ENCODE data around the gene ATXN1.

Gene ATXN1

DNA sequence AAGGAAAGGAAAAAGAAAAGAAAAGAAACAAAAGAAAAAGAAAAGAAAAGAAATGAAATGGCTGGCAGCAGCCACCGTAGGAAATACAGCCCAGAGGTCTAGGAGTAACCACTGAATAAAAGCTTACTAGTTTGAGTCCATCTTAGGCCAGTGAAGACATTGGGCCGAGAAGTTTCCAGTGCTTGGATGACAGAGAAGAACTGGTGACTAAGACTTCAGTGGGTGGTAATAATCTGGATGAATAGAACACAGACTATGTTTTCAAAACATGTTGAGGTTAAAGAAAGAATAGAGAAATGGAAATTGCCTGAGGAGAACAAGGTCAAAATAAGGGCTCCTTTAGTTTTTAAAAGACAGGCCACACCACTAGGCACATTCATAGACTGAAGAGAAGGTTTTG lies 198.8 kb downstream of the ATXN1 start:
- H3K4me3 ChIP-seq (ENCODE audit: low read depth, low read length): no peak overlapping the region
- TF ChIP-seq CTCF (IDR thresholded peaks at IDR 0.05; ENCODE audit: borderline replicate concordance, insufficient read depth, low read depth, low read length): no peak

DNA sequence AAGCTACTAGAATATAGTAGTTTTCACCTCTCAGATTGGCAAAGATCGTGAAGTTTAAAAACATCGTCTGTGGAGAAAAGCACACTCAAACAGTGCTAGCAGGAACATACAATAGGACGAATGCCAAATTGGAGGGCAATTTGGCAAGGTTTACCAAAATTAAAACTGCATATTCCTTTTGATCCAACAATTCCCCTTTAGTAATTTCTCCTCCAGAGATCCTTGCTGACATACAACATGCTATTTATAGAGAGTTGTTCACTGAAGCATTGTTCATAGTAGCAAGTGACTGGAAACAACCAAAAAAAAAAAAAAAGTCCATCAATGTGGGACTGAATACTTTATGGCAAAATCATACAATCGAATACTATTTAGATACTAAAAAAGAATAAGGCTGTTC lies 202.2 kb downstream of the ATXN1 start:
- no peak overlapping the region for H3K4me3 ChIP-seq (ENCODE audit: low read depth, low read length)
- TF ChIP-seq CTCF (IDR thresholded peaks at IDR 0.05; ENCODE audit: borderline replicate concordance, insufficient read depth, low read depth, low read length): no peak

GRCh38 chr6:16555550-16555949 lies 205.7 kb downstream of the ATXN1 start:
- no peak overlapping the region for H3K4me3 ChIP-seq (ENCODE audit: low read depth, low read length)
- TF ChIP-seq CTCF (IDR thresholded peaks at IDR 0.05; ENCODE audit: borderline replicate concordance, insufficient read depth, low read depth, low read length): no peak

DNA sequence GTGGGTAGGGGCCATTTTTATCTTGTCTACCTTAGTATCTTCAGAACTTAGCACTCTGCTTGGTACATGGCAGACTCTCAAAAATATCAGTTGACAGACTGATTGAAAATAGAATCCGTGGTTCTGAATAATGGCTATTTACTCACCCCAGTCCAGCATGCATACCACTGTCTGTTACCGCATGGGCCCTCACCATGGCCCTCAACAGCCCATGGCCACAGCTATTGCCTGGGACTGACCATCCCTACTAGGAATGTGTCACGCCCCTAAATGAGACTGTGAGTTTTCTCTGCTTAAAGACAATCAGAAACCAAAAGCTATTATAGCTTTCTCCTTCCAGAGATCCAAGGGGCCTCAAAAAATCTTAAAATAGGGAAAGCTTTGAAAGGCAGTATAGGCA lies 207.7 kb downstream of the ATXN1 start:
- no peak for TF ChIP-seq CTCF (IDR thresholded peaks at IDR 0.05; ENCODE audit: borderline replicate concordance, insufficient read depth, low read depth, low read length)
- H3K4me3 ChIP-seq (ENCODE audit: low read depth, low read length): no peak overlapping the region

DNA sequence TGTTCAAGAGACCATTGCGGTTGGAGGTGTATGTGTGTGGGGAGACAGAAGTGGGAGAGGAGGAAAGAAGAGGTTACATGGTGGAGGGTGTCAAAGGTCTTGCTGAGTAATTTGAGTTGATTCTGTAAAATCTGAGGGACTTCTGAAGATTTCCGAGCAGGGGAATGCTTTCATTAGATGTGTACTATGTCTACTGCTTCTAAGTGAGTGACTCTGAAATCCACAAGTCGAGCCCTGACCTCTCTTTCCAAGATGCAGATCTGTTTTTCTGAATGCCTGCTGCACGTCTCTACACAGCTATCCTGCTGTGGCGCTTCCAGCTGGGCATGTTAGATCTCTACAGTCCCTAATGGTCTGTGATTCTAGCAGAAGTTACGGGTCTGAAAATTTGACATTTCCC lies 209.8 kb downstream of the ATXN1 start:
- TF ChIP-seq CTCF (IDR thresholded peaks at IDR 0.05; ENCODE audit: borderline replicate concordance, insufficient read depth, low read depth, low read length): no peak
- H3K4me3 ChIP-seq (ENCODE audit: low read depth, low read length): no peak overlapping the region

DNA sequence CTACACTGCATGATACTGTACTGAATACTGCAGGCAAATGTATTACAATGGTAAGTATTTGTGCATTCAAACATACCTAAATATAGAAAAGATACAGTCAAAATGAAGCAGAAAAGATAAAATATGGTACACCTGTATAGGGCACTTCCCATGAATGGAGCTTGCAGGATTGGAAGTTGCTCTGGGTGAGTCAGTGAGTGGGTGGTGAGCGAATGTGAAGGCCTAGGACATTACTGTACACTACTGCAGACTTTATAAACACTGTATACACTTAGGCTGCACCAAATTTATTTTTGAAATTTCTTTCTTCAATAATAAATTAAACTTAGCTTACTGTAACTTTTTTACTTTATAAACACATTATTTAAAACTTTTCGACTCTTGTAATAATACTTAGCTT lies 213.1 kb downstream of the ATXN1 start:
- no peak for TF ChIP-seq CTCF (IDR thresholded peaks at IDR 0.05; ENCODE audit: borderline replicate concordance, insufficient read depth, low read depth, low read length)

DNA sequence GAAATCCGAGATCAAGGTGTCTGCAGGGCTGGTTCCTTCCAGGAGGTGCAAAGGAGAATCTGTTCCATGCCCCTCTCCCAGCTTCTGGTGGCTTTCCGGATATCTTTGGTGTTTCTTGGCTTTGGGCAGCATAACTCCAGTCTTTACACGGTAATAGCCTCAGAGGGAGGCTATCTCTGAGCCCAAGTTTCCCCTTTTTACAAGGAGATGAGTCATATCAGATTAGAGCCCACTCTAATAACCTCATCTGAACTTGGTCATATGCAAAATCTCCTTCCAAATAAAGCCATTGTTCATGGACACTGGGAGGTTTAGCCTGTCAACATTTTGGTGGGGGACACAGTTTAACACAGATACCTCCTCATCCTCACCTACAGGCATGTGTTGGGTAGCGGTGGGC lies 213.7 kb downstream of the ATXN1 start:
- no peak overlapping the region for H3K4me3 ChIP-seq (ENCODE audit: low read depth, low read length)
- TF ChIP-seq CTCF (IDR thresholded peaks at IDR 0.05; ENCODE audit: borderline replicate concordance, insufficient read depth, low read depth, low read length): no peak

More for the DNA sequence above, 213.1 kb downstream of the ATXN1 start:
- no peak overlapping the region for H3K4me3 ChIP-seq (ENCODE audit: low read depth, low read length)

Data from GM12875 (cell line).